CD14-positive monocyte (primary cell): ENCODE data around the gene AKAP6. TPM values are rescaled to one million over a fixed set of nuclear protein-coding genes. Genes with fewer than 3 reads are reported as not detected.

Experiments
- DNase-seq, 3 donors: peaks; one replicate each; pipeline ENCODE4 v3.0.0-alpha.2; 2011 to 2022
- H2AFZ ChIP-seq: 2 replicates; pipeline ENCODE4 v1.6.0; 2012; ENCODE audit warnings: mild to moderate bottlenecking, low read depth, low read length, inconsistent platforms; ENCODE audit not compliant: insufficient read depth, poor library complexity, severe bottlenecking
- H3K27ac ChIP-seq, 2 donors: 1 replicate in 1 of 2; 2 replicates in 1 of 2; pipeline ENCODE4 v1.5.1; 2012 to 2013; ENCODE audit warnings: low read length in 2 of 2, control low read depth in 1 of 2, inconsistent platforms in 1 of 2, low read depth in 1 of 2, mild to moderate bottlenecking in 1 of 2
- H3K27me3 ChIP-seq, 2 donors: one replicate each; pipeline versions ENCODE4 v1.6.0 to v1.6.1; 2011 to 2013; ENCODE audit warnings: low read length in 2 of 2; ENCODE audit not compliant: control insufficient read depth in 2 of 2, insufficient read depth in 2 of 2
- H3K36me3 ChIP-seq, 2 donors: replicated peaks in 1 of 2; 1 replicate in 1 of 2; 2 replicates in 1 of 2; pipeline versions ENCODE4 v1.5.1 to v1.6.1; 2012 to 2013; ENCODE audit warnings: low read length in 2 of 2, control low read depth in 1 of 2, inconsistent platforms in 1 of 2, mild to moderate bottlenecking in 1 of 2; ENCODE audit not compliant: insufficient read depth in 2 of 2, control insufficient read depth in 1 of 2
- H3K4me1 ChIP-seq, 2 donors: 1 replicate in 1 of 2; 2 replicates in 1 of 2; pipeline versions ENCODE4 v1.5.1 to v1.6.1; 2012 to 2013; ENCODE audit warnings: low read length in 2 of 2, control low read depth in 1 of 2, inconsistent platforms in 1 of 2, mild to moderate bottlenecking in 1 of 2, moderate library complexity in 1 of 2; ENCODE audit not compliant: insufficient read depth in 2 of 2, control insufficient read depth in 1 of 2
- H3K4me2 ChIP-seq: replicated peaks from 2 replicates; pipeline ENCODE3; 2012; ENCODE audit warnings: low read length, moderate library complexity, mild to moderate bottlenecking; ENCODE audit not compliant: poor library complexity, severe bottlenecking; ENCODE audit errors: extremely low read depth
- H3K4me3 ChIP-seq, 3 experiments: fragments of 200-600 bp in 1 of 3; sonication (generic) in 1 of 3; replicated peaks in 1 of 3; 1 replicate in 2 of 3; 2 replicates in 1 of 3; pipeline ENCODE4 v1.5.1; 2011 to 2013; ENCODE audit warnings: low read length in 3 of 3, mild to moderate bottlenecking in 3 of 3, control low read depth in 2 of 3, low read depth in 2 of 3, inconsistent platforms in 1 of 3, moderate library complexity in 1 of 3
- H3K79me2 ChIP-seq: 2 replicates; pipeline ENCODE4 v1.6.0; 2012; ENCODE audit warnings: mild to moderate bottlenecking, control low read depth, inconsistent platforms, low read length, moderate library complexity; ENCODE audit not compliant: insufficient read depth
- H3K9ac ChIP-seq: 2 replicates; pipeline ENCODE4 v1.6.0; 2017; ENCODE audit warnings: low read length, mild to moderate bottlenecking; ENCODE audit not compliant: insufficient read depth, poor library complexity, severe bottlenecking
- H3K9me3 ChIP-seq, 2 donors: replicated peaks in 1 of 2; 1 replicate in 1 of 2; 2 replicates in 1 of 2; pipeline versions ENCODE4 v1.5.1 to v1.6.1; 2012 to 2013; ENCODE audit warnings: low read length in 2 of 2, control low read depth in 1 of 2; ENCODE audit not compliant: control insufficient read depth in 1 of 2, insufficient read depth in 1 of 2
- H4K20me1 ChIP-seq: 2 replicates; pipeline ENCODE4 v1.6.0; 2012; ENCODE audit warnings: mild to moderate bottlenecking, low read length, control low read depth, moderate library complexity; ENCODE audit not compliant: insufficient read depth
- H3K27ac Mint-ChIP-seq, 7 donors: one replicate each; pipeline ENCODE4 v1.8.0; 2020; ENCODE audit warnings: mild to moderate bottlenecking in 7 of 7, mixed read lengths in 7 of 7, moderate library complexity in 6 of 7, inconsistent platforms in 2 of 7
- H3K27me3 Mint-ChIP-seq, 3 donors: one replicate each; pipeline ENCODE4 v1.8.0; 2021 to 2022; ENCODE audit warnings: low read depth in 3 of 3, mild to moderate bottlenecking in 3 of 3, mixed read lengths in 3 of 3, moderate library complexity in 3 of 3, inconsistent platforms in 1 of 3
- H3K36me3 Mint-ChIP-seq, 2 donors: one replicate each; pipeline ENCODE4 v1.8.0; 2020; ENCODE audit warnings: mixed read lengths in 2 of 2, inconsistent platforms in 1 of 2, mild to moderate bottlenecking in 1 of 2
- H3K4me1 Mint-ChIP-seq: one replicate; pipeline ENCODE4 v1.8.0; 2020; ENCODE audit warnings: mild to moderate bottlenecking, mixed read lengths
- H3K4me3 Mint-ChIP-seq, 2 donors: one replicate each; pipeline ENCODE4 v1.8.0; 2020; ENCODE audit warnings: mild to moderate bottlenecking in 2 of 2, mixed read lengths in 2 of 2, moderate library complexity in 1 of 2
- H3K9me3 Mint-ChIP-seq, 7 donors: one replicate each; pipeline ENCODE4 v1.8.0; 2020 to 2022; ENCODE audit warnings: mixed read lengths in 7 of 7, mild to moderate bottlenecking in 6 of 7, moderate library complexity in 6 of 7, inconsistent platforms in 2 of 7
- CTCF ChIP-seq: fragments of 200-600 bp; IDR thresholded peaks from one replicate; pipeline ENCODE4 v1.8.0; 2022; ENCODE audit warnings: antibody characterized with exemption, mild to moderate bottlenecking
- WGBS: methylation state at CpG from one replicate; pipeline ENCODE4 v1.1.5; 2013; ENCODE audit warnings: missing lambda C conversion rate; ENCODE audit not compliant: insufficient coverage; 5-methylcytosine and 5-hydroxymethylcytosine counted together
- intact Hi-C, 2 donors: fragments of 100-400 bp; cut with micrococcal nuclease; formaldehyde crosslinking; loops; one replicate each; pipeline versions ENCODE4 v1.15.0 to v1.15.1; 2023
- polyA plus RNA-seq, 3 donors: library from polyadenylated mRNA; depleted of rRNA in 1 of 3; unstranded in 2 of 3; stranded (reverse) in 1 of 3; fragments of 300-500 nt in 2 of 3; fragments of >200 nt in 1 of 3; fragmentation: Illumina TruSeq in 2 of 3; gene quantifications; 1 replicate in 2 of 3; 2 replicates in 1 of 3; pipeline ENCODE4 v1.2.3, GENCODE V29; 2012 to 2021

AKAP6 gene
- polyA plus RNA-seq, 3 donors = not detected

GRCh38 chr14:32457213-32457920 lies 128.3 kb downstream of the AKAP6 start:
- intact Hi-C loops = no loop called here
- no peak overlapping the region for H3K27ac ChIP-seq
- no peak for DNase-seq
- no peaks in the 10 kb centered on the region for H3K27me3 ChIP-seq
- H3K4me3 Mint-ChIP-seq = no peak overlapping the region
- H2AFZ ChIP-seq = no peak overlapping the region
- H3K9me3 Mint-ChIP-seq = peaks cover 0 to 12% (median 4%) of the 10 kb centered on the region in 7 donors
- H3K9me3 ChIP-seq = peaks cover 0 to 8% of the 10 kb centered on the region in 2 donors
- H3K9ac ChIP-seq = no peak overlapping the region
- no peaks in the 10 kb centered on the region for H3K4me1 ChIP-seq
- H3K4me2 ChIP-seq = no peak overlapping the region
- H3K4me3 ChIP-seq = no peak overlapping the region
- H3K4me1 Mint-ChIP-seq = no peaks in the 10 kb centered on the region
- no peak overlapping the region for H3K27ac Mint-ChIP-seq
- 100% methylated on average over 2 of the region's 5 CpGs for WGBS
- H3K27me3 Mint-ChIP-seq = peaks cover 0 to 3% (median 1%) of the 10 kb centered on the region in 3 donors
- H4K20me1 ChIP-seq = no peaks in the 10 kb centered on the region
- H3K36me3 Mint-ChIP-seq = no peaks in the 10 kb centered on the region
- TF ChIP-seq CTCF = no peak
- no peaks in the 10 kb centered on the region for H3K79me2 ChIP-seq
- no peaks in the 10 kb centered on the region for H3K36me3 ChIP-seq

GRCh38 chr14:32458720-32459119 lies 129.6 kb downstream of the AKAP6 start:
- Mint-ChIP-seq H3K27me3 (peaks cover 0 to 3% (median 1%) of the 10 kb centered on the region in 3 donors), H3K9me3 (peaks cover 0 to 15% (median 11%) of the 10 kb centered on the region in 7 donors), H3K4me3 (no peak overlapping the region), H3K36me3 (no peaks in the 10 kb centered on the region), H3K4me1 (no peaks in the 10 kb centered on the region), H3K27ac (no peak overlapping the region)
- no peaks in the 10 kb centered on the region for H3K79me2 ChIP-seq
- H3K9me3 ChIP-seq = peaks cover 0 to 8% of the 10 kb centered on the region in 2 donors
- H3K9ac ChIP-seq = no peak overlapping the region
- H3K4me2 ChIP-seq = no peak overlapping the region
- no peak overlapping the region for H3K4me3 ChIP-seq
- TF ChIP-seq CTCF = no peak
- H3K4me1 ChIP-seq = no peaks in the 10 kb centered on the region
- no peaks in the 10 kb centered on the region for H3K27me3 ChIP-seq
- no peak overlapping the region for H3K27ac ChIP-seq
- WGBS = 71% methylated on average over 1 of the region's 3 CpGs
- H2AFZ ChIP-seq = no peak overlapping the region
- intact Hi-C loops = no loop called here
- no peak for DNase-seq
- no peaks in the 10 kb centered on the region for H4K20me1 ChIP-seq
- no peaks in the 10 kb centered on the region for H3K36me3 ChIP-seq
